ENCODE results near the gene OR10K1.

OR10K1 gene

GRCh38 chr1:158496374-158496773 is 34.7 kb downstream of the OR10K1 start:
- Histone ChIP-seq H3K9ac (ENCODE audit: insufficient read length) (no peak overlapping the region), H3K9me3 (ENCODE audit: low read depth, low read length) (no peaks in the 10 kb centered on the region), H3K4me3 (no peak overlapping the region), H3K36me3 (ENCODE audit: insufficient read depth, low read length) (no peaks in the 10 kb centered on the region), H3K27ac (no peak overlapping the region)
- no peak for DNase-seq (ENCODE audit: low read depth, low spot score)
- TF ChIP-seq POLR2AphosphoS5 (IDR thresholded peaks at IDR 0.05; ENCODE audit: borderline replicate concordance, low read depth, low read length) (no peak), FOXP2 (optimal IDR thresholded peaks at IDR 0.05; ENCODE audit: control extremely low read depth, extremely low read length, insufficient read depth) (no peak), EZH2 (IDR thresholded peaks at IDR 0.05) (no peak)

GRCh38 chr1:158506369-158506987 is 44.8 kb downstream of the OR10K1 start:
- H3K36me3 ChIP-seq (ENCODE audit: insufficient read depth, low read length): no peaks in the 10 kb centered on the region
- no peaks in the 10 kb centered on the region for H3K9me3 ChIP-seq (ENCODE audit: low read depth, low read length)
- no peak overlapping the region for H3K9ac ChIP-seq (ENCODE audit: insufficient read length)
- DNase-seq (ENCODE audit: low read depth, low spot score): no peak
- H3K27ac ChIP-seq: no peak overlapping the region
- H3K4me3 ChIP-seq: no peak overlapping the region
- TF ChIP-seq POLR2AphosphoS5 (IDR thresholded peaks at IDR 0.05; ENCODE audit: borderline replicate concordance, low read depth, low read length) (no peak), EZH2 (IDR thresholded peaks at IDR 0.05) (no peak), FOXP2 (optimal IDR thresholded peaks at IDR 0.05; ENCODE audit: control extremely low read depth, extremely low read length, insufficient read depth) (no peak)

GRCh38 chr1:158507511-158507910 is 45.9 kb downstream of the OR10K1 start:
- Histone ChIP-seq H3K9me3 (ENCODE audit: low read depth, low read length) (no peaks in the 10 kb centered on the region), H3K27ac (no peak overlapping the region), H3K4me3 (no peak overlapping the region), H3K9ac (ENCODE audit: insufficient read length) (no peak overlapping the region), H3K36me3 (ENCODE audit: insufficient read depth, low read length) (no peaks in the 10 kb centered on the region)
- TF ChIP-seq POLR2AphosphoS5 (IDR thresholded peaks at IDR 0.05; ENCODE audit: borderline replicate concordance, low read depth, low read length) (no peak), FOXP2 (optimal IDR thresholded peaks at IDR 0.05; ENCODE audit: control extremely low read depth, extremely low read length, insufficient read depth) (no peak), EZH2 (IDR thresholded peaks at IDR 0.05) (no peak)
- no peak for DNase-seq (ENCODE audit: low read depth, low spot score)

- H3K27ac ChIP-seq: no peak overlapping the region
- no peak for DNase-seq (ENCODE audit: low read depth, low spot score)
- no peaks in the 10 kb centered on the region for H3K9me3 ChIP-seq (ENCODE audit: low read depth, low read length)
- no peak overlapping the region for H3K4me3 ChIP-seq
- TF ChIP-seq EZH2 (IDR thresholded peaks at IDR 0.05) (no peak), FOXP2 (optimal IDR thresholded peaks at IDR 0.05; ENCODE audit: control extremely low read depth, extremely low read length, insufficient read depth) (no peak), POLR2AphosphoS5 (IDR thresholded peaks at IDR 0.05; ENCODE audit: borderline replicate concordance, low read depth, low read length) (no peak)
- H3K9ac ChIP-seq (ENCODE audit: insufficient read length): no peak overlapping the region
- H3K36me3 ChIP-seq (ENCODE audit: insufficient read depth, low read length): no peaks in the 10 kb centered on the region
Observed at GRCh38 chr1:158509471-158510156, 48.0 kb downstream of the OR10K1 start.

- no peak for DNase-seq (ENCODE audit: low read depth, low spot score)
- H3K4me3 ChIP-seq: no peak overlapping the region
- H3K27ac ChIP-seq: no peak overlapping the region
- H3K36me3 ChIP-seq (ENCODE audit: insufficient read depth, low read length): no peaks in the 10 kb centered on the region
- H3K9ac ChIP-seq (ENCODE audit: insufficient read length): no peak overlapping the region
- no peaks in the 10 kb centered on the region for H3K9me3 ChIP-seq (ENCODE audit: low read depth, low read length)
- TF ChIP-seq POLR2AphosphoS5 (IDR thresholded peaks at IDR 0.05; ENCODE audit: borderline replicate concordance, low read depth, low read length) (no peak), FOXP2 (optimal IDR thresholded peaks at IDR 0.05; ENCODE audit: control extremely low read depth, extremely low read length, insufficient read depth) (no peak), EZH2 (IDR thresholded peaks at IDR 0.05) (no peak)
Observed at GRCh38 chr1:158516966-158517365, 55.3 kb downstream of the OR10K1 start.

All from SK-N-MC (cell line).